Panc1 (cell line): Measurements from ENCODE around the gene MYT1.

ENCODE experiments used
- SIN3A ChIP-seq: IDR thresholded peaks from 2 replicates; pipeline ENCODE4 v1.6.1; 2012; ENCODE audit warnings: low read depth, mild to moderate bottlenecking, low read length, moderate library complexity, borderline replicate concordance; ENCODE audit not compliant: insufficient read depth
- TF ChIP-seq, protein P1 (sequence below): fragments of 450-650 bp; IDR thresholded peaks from 2 replicates; pipeline ENCODE4 v1.5.1; 2017; ENCODE audit warnings: mild to moderate bottlenecking
- TF ChIP-seq, protein P2 (sequence below), 2 experiments: IDR thresholded peaks; 2 replicates each; pipeline ENCODE4 v1.6.1; 2011 to 2012; ENCODE audit warnings: low read depth in 2 of 2, control low read depth in 1 of 2, low read length in 1 of 2, mild to moderate bottlenecking in 1 of 2, moderate library complexity in 1 of 2; ENCODE audit not compliant: insufficient read depth in 1 of 2

DNA sequence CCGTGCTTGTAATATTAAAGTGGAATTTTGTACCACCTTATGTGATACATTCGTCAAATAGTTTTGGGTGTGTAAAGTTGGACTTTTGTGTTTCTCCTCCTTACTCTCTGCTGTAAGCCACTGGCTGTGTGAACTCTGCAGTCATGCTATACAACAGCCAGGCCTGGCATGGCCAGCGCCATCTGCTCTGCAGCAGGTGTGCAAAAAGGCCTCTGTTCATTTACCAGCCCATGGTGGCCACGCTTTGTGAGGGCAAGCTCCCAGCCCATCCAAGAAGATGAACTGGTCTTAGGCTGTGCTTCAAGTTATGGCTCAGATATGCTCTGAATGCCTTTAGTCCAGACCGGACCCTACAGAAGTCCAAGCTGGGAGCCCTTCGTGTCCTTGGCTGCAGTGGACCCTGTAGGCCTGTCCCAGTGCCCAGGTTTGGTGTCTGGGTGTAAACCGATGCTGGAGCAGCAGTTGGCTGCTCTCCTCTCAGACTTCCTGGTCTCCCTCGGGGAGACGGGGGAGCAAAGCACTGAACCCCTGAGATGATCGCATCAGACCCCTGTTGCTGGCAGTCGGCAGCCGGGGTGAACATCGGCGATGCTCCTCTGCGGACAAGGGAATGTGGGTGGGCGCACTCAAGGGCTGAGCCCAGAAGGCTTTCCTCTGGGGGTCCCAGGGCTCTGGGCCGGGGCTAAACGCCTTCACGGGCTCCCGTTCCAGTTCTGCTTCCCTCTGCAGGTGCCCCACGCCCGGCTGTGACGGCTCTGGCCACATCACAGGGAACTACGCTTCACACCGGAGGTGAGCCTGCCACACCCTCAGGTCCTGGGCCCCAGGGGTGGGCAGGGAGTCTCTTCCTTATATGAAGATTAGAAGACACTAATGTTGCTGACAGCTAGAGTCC, 62.7 kb downstream of the MYT1 start:
- TF ChIP-seq, protein P1, sequence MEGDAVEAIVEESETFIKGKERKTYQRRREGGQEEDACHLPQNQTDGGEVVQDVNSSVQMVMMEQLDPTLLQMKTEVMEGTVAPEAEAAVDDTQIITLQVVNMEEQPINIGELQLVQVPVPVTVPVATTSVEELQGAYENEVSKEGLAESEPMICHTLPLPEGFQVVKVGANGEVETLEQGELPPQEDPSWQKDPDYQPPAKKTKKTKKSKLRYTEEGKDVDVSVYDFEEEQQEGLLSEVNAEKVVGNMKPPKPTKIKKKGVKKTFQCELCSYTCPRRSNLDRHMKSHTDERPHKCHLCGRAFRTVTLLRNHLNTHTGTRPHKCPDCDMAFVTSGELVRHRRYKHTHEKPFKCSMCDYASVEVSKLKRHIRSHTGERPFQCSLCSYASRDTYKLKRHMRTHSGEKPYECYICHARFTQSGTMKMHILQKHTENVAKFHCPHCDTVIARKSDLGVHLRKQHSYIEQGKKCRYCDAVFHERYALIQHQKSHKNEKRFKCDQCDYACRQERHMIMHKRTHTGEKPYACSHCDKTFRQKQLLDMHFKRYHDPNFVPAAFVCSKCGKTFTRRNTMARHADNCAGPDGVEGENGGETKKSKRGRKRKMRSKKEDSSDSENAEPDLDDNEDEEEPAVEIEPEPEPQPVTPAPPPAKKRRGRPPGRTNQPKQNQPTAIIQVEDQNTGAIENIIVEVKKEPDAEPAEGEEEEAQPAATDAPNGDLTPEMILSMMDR = no peak
- TF ChIP-seq, protein P2, sequence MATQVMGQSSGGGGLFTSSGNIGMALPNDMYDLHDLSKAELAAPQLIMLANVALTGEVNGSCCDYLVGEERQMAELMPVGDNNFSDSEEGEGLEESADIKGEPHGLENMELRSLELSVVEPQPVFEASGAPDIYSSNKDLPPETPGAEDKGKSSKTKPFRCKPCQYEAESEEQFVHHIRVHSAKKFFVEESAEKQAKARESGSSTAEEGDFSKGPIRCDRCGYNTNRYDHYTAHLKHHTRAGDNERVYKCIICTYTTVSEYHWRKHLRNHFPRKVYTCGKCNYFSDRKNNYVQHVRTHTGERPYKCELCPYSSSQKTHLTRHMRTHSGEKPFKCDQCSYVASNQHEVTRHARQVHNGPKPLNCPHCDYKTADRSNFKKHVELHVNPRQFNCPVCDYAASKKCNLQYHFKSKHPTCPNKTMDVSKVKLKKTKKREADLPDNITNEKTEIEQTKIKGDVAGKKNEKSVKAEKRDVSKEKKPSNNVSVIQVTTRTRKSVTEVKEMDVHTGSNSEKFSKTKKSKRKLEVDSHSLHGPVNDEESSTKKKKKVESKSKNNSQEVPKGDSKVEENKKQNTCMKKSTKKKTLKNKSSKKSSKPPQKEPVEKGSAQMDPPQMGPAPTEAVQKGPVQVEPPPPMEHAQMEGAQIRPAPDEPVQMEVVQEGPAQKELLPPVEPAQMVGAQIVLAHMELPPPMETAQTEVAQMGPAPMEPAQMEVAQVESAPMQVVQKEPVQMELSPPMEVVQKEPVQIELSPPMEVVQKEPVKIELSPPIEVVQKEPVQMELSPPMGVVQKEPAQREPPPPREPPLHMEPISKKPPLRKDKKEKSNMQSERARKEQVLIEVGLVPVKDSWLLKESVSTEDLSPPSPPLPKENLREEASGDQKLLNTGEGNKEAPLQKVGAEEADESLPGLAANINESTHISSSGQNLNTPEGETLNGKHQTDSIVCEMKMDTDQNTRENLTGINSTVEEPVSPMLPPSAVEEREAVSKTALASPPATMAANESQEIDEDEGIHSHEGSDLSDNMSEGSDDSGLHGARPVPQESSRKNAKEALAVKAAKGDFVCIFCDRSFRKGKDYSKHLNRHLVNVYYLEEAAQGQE (IDR thresholded peaks at IDR 0.05; ENCODE audit: insufficient read depth in 1 of 2, low read depth in 2 of 2, low read length in 1 of 2) = no peak
- no peak for TF ChIP-seq SIN3A
